ENCODE results near the gene EFCAB8. TPM values are rescaled to one million over a fixed set of nuclear protein-coding genes. Genes with fewer than 3 reads are reported as not detected.

The EFCAB8 gene
- total RNA-seq, 1 donor from 2014 or later, result 0.29 TPM

GRCh38 chr20:32906200-32906599 is 47.5 kb downstream of the EFCAB8 start:
- no peak for DNase-seq (ENCODE audit: low spot score, unreplicated experiment)

GRCh38 chr20:32906871-32907495 is 48.3 kb downstream of the EFCAB8 start:
- TF ChIP-seq, protein P1, sequence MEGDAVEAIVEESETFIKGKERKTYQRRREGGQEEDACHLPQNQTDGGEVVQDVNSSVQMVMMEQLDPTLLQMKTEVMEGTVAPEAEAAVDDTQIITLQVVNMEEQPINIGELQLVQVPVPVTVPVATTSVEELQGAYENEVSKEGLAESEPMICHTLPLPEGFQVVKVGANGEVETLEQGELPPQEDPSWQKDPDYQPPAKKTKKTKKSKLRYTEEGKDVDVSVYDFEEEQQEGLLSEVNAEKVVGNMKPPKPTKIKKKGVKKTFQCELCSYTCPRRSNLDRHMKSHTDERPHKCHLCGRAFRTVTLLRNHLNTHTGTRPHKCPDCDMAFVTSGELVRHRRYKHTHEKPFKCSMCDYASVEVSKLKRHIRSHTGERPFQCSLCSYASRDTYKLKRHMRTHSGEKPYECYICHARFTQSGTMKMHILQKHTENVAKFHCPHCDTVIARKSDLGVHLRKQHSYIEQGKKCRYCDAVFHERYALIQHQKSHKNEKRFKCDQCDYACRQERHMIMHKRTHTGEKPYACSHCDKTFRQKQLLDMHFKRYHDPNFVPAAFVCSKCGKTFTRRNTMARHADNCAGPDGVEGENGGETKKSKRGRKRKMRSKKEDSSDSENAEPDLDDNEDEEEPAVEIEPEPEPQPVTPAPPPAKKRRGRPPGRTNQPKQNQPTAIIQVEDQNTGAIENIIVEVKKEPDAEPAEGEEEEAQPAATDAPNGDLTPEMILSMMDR (IDR thresholded peaks at IDR 0.05; ENCODE audit: unreplicated experiment), result no peak
- Mint-ChIP-seq H3K27me3 (peaks cover 3% of the 10 kb centered on the region), H3K4me3 (ENCODE audit: low read depth) (no peak overlapping the region), H3K4me1 (ENCODE audit: low read depth) (no peaks in the 10 kb centered on the region), H3K9me3 (ENCODE audit: low read depth) (no peaks in the 10 kb centered on the region), H3K27ac (no peak overlapping the region), H3K36me3 (ENCODE audit: insufficient read depth) (no peaks in the 10 kb centered on the region)
- no peak for DNase-seq (ENCODE audit: low spot score, unreplicated experiment)

More at GRCh38 chr20:32906200-32906599, 47.5 kb downstream of the EFCAB8 start:
- TF ChIP-seq, protein P1 (IDR thresholded peaks at IDR 0.05; ENCODE audit: unreplicated experiment), result no peak
- Mint-ChIP-seq H3K9me3 (ENCODE audit: low read depth) (no peaks in the 10 kb centered on the region), H3K4me1 (ENCODE audit: low read depth) (no peaks in the 10 kb centered on the region), H3K36me3 (ENCODE audit: insufficient read depth) (no peaks in the 10 kb centered on the region), H3K27me3 (peaks cover 3% of the 10 kb centered on the region), H3K27ac (no peak overlapping the region), H3K4me3 (ENCODE audit: low read depth) (no peak overlapping the region)

- H3K4me1 Mint-ChIP-seq (ENCODE audit: low read depth), result no peaks in the 10 kb centered on the region
- H3K27ac Mint-ChIP-seq, result no peak overlapping the region
- H3K36me3 Mint-ChIP-seq (ENCODE audit: insufficient read depth), result no peaks in the 10 kb centered on the region
- no peaks in the 10 kb centered on the region for H3K9me3 Mint-ChIP-seq (ENCODE audit: low read depth)
- DNase-seq (ENCODE audit: low spot score, unreplicated experiment), result no peak
- H3K27me3 Mint-ChIP-seq, result peaks cover 3% of the 10 kb centered on the region
- TF ChIP-seq, protein P1 (IDR thresholded peaks at IDR 0.05; ENCODE audit: unreplicated experiment), result no peak
- no peak overlapping the region for H3K4me3 Mint-ChIP-seq (ENCODE audit: low read depth)
Observed at GRCh38 chr20:32907886-32908285, 49.2 kb downstream of the EFCAB8 start.

- H3K4me3 Mint-ChIP-seq (ENCODE audit: low read depth), result no peak overlapping the region
- no peak overlapping the region for H3K27ac Mint-ChIP-seq
- TF ChIP-seq, protein P1 (IDR thresholded peaks at IDR 0.05; ENCODE audit: unreplicated experiment), result no peak
- no peaks in the 10 kb centered on the region for H3K4me1 Mint-ChIP-seq (ENCODE audit: low read depth)
- no peak for DNase-seq (ENCODE audit: low spot score, unreplicated experiment)
- peaks cover 3% of the 10 kb centered on the region for H3K27me3 Mint-ChIP-seq
- H3K36me3 Mint-ChIP-seq (ENCODE audit: insufficient read depth), result no peaks in the 10 kb centered on the region
- H3K9me3 Mint-ChIP-seq (ENCODE audit: low read depth), result no peaks in the 10 kb centered on the region
Observed at GRCh38 chr20:32908334-32909292, 49.9 kb downstream of the EFCAB8 start.

GRCh38 chr20:32909451-32909850 is 50.7 kb downstream of the EFCAB8 start:
- Mint-ChIP-seq H3K9me3 (ENCODE audit: low read depth) (no peaks in the 10 kb centered on the region), H3K27me3 (peaks cover 3% of the 10 kb centered on the region), H3K4me3 (ENCODE audit: low read depth) (no peak overlapping the region), H3K27ac (peak overlapping the region; percentile 29), H3K4me1 (ENCODE audit: low read depth) (no peaks in the 10 kb centered on the region), H3K36me3 (ENCODE audit: insufficient read depth) (no peaks in the 10 kb centered on the region)
- TF ChIP-seq, protein P1 (IDR thresholded peaks at IDR 0.05; ENCODE audit: unreplicated experiment), result no peak
- DNase-seq (ENCODE audit: low spot score, unreplicated experiment), result no peak
